K562 (cell line): ENCODE results near the gene RDM1. TPM values are rescaled to one million over a fixed set of nuclear protein-coding genes. Genes with fewer than 3 reads are reported as not detected.

Experiments used
- CBFA2T2 ChIP-seq: fragments of 450-650 bp; conservative IDR thresholded peaks from 2 replicates; pipeline ENCODE4 v1.6.1; 2017; ENCODE audit warnings: mild to moderate bottlenecking
- CBFA2T3 ChIP-seq: fragments of 450-650 bp; IDR thresholded peaks from 2 replicates; pipeline ENCODE4 v1.6.1; 2017
- CREB1 ChIP-seq, 2 experiments: sonication (generic) in 1 of 2; formaldehyde crosslinking in 1 of 2; IDR thresholded peaks; 2 replicates each; pipeline versions ENCODE4 v1.6.1 to v1.8.0; 2012 to 2022; ENCODE audit warnings: inconsistent platforms in 1 of 2, mild to moderate bottlenecking in 1 of 2, missing genetic modification reagents in 1 of 2, moderate library complexity in 1 of 2
- CTBP1 ChIP-seq: fragments of 450-650 bp; IDR thresholded peaks from 2 replicates; pipeline ENCODE4 v1.6.1; 2016; ENCODE audit warnings: borderline replicate concordance
- CXXC5 ChIP-seq: fragments of 250-450 bp; sonication (Bioruptor Pico); IDR thresholded peaks from 2 replicates; pipeline ENCODE4 v1.8.0; 2022; ENCODE audit warnings: inconsistent platforms, mild to moderate bottlenecking, moderate library complexity
- DMBX1 ChIP-seq: fragments of 250-450 bp; sonication (Bioruptor Pico); IDR thresholded peaks from 2 replicates; pipeline ENCODE4 v1.8.0; 2022; ENCODE audit warnings: inconsistent platforms, mild to moderate bottlenecking, moderate library complexity, borderline replicate concordance
- EGR1 ChIP-seq: fragments of 450-650 bp; conservative IDR thresholded peaks from 2 replicates; pipeline ENCODE4 v1.6.1; 2017; ENCODE audit warnings: mild to moderate bottlenecking
- ETS2 ChIP-seq: IDR thresholded peaks from 2 replicates; pipeline ENCODE4 v1.6.1; 2016; ENCODE audit warnings: borderline replicate concordance, missing genetic modification characterization, mild to moderate bottlenecking, moderate library complexity, missing compliant biosample characterization; ENCODE audit not compliant: poor library complexity, severe bottlenecking
- FOSL1 ChIP-seq: fragments of 200-800 bp; sonication (Bioruptor generic); conservative IDR thresholded peaks from 2 replicates; pipeline ENCODE4 v1.6.1; 2016; ENCODE audit warnings: missing genetic modification characterization, missing compliant biosample characterization
- HDGF ChIP-seq: fragments of 450-650 bp; IDR thresholded peaks from 2 replicates; pipeline ENCODE4 v1.6.1; 2016
- JUND ChIP-seq, 2 experiments: IDR thresholded peaks; 2 replicates in 1 of 2; 3 replicates in 1 of 2; pipeline ENCODE4 v1.6.1; 2011; ENCODE audit warnings: borderline replicate concordance in 2 of 2, low read depth in 2 of 2, low read length in 2 of 2, improper control_type of control experiment in 1 of 2, missing biosample characterization in 1 of 2, missing genetic modification characterization in 1 of 2, missing genetic modification reagents in 1 of 2
- MYNN ChIP-seq, 2 experiments: sonication (generic); formaldehyde crosslinking in 1 of 2; IDR thresholded peaks; 2 replicates each; pipeline versions ENCODE4 v1.5.0 to v1.6.1; 2016 to 2020; ENCODE audit warnings: antibody characterized with exemption in 1 of 2, missing genetic modification reagents in 1 of 2
- SREBF2 ChIP-seq: sonication (generic); formaldehyde crosslinking; IDR thresholded peaks from 2 replicates; pipeline ENCODE4 v1.4.0; 2020; ENCODE audit warnings: mild to moderate bottlenecking, missing genetic modification reagents
- TSC22D4 ChIP-seq: fragments of 450-650 bp; IDR thresholded peaks from 2 replicates; pipeline ENCODE4 v1.6.1; 2016; ENCODE audit warnings: missing genetic modification characterization, missing biosample characterization, control low read depth
- ZNF212 ChIP-seq: fragments of 450-650 bp; formaldehyde crosslinking; IDR thresholded peaks from 2 replicates; pipeline ENCODE4 v1.4.0; 2020; ENCODE audit warnings: mild to moderate bottlenecking
- ZNF57 ChIP-seq: fragments of 450-650 bp; formaldehyde crosslinking; IDR thresholded peaks from 2 replicates; pipeline ENCODE4 v1.4.0; 2020; ENCODE audit warnings: mild to moderate bottlenecking, moderate library complexity
- ZNF589 ChIP-seq: fragments of 200-800 bp; sonication (Bioruptor generic); IDR thresholded peaks from 2 replicates; pipeline ENCODE4 v1.6.1; 2016; ENCODE audit warnings: low read depth, missing genetic modification characterization, missing compliant biosample characterization
- ZNF668 ChIP-seq: fragments of 250-450 bp; sonication (Bioruptor Pico); IDR thresholded peaks from 2 replicates; pipeline ENCODE4 v1.8.0; 2022; ENCODE audit warnings: mild to moderate bottlenecking, inconsistent platforms
- polyA plus RNA-seq, 8 experiments: library from polyadenylated mRNA; depleted of rRNA in 4 of 8; stranded (reverse) in 5 of 8; unstranded in 3 of 8; fragments of >200 nt; fragmentation: Nextera tagmentation in 2 of 8; fragmentation: Illumina TruSeq in 1 of 8; extraction: Ambion mirVana in 2 of 8; extraction: Trizol in 1 of 8; gene quantifications; 2 replicates each; pipeline versions ENCODE4 v1.2.1 to v1.2.3, GENCODE V29; 2011 to 2014; ENCODE audit warnings: inconsistent platforms in 1 of 8, missing spikeins in 1 of 8
- total RNA-seq, 7 experiments: library from RNA; depleted of rRNA in 6 of 7; stranded (reverse); fragments of >200 nt in 6 of 7; fragmentation: Illumina TruSeq in 2 of 7; extraction: Trizol in 2 of 7; gene quantifications; 2 replicates each; pipeline versions ENCODE4 v1.2.1 to v1.2.3, GENCODE V29; 2011 to 2021; ENCODE audit warnings: low replicate concordance in 1 of 7
- TF ChIP-seq, protein P1 (sequence below): fragments of 250-450 bp; sonication (Bioruptor Pico); IDR thresholded peaks from 2 replicates; pipeline ENCODE4 v1.4.0; 2020; ENCODE audit warnings: borderline replicate concordance
- TF ChIP-seq, protein P2 (sequence below): sonication (generic); formaldehyde crosslinking; IDR thresholded peaks from 2 replicates; pipeline ENCODE4 v1.8.0; 2022; ENCODE audit warnings: mild to moderate bottlenecking, missing genetic modification reagents
- TF ChIP-seq, protein P3 (sequence below): sonication (generic); formaldehyde crosslinking; IDR thresholded peaks from 2 replicates; pipeline ENCODE4 v1.8.0; 2023; ENCODE audit warnings: mild to moderate bottlenecking, missing genetic modification reagents
- TF ChIP-seq, protein P4 (sequence below): fragments of 450-650 bp; IDR thresholded peaks from 2 replicates; pipeline ENCODE4 v1.6.1; 2018; ENCODE audit warnings: mild to moderate bottlenecking, low read depth; ENCODE audit not compliant: partially characterized antibody

Gene RDM1
- total and polyA plus RNA-seq, 9 of the 15 experiments (the other 6 are each of a cell fraction or from before 2014, with no cell fraction given): 2.5 to 11.2 (median 5.4) TPM

DNA sequence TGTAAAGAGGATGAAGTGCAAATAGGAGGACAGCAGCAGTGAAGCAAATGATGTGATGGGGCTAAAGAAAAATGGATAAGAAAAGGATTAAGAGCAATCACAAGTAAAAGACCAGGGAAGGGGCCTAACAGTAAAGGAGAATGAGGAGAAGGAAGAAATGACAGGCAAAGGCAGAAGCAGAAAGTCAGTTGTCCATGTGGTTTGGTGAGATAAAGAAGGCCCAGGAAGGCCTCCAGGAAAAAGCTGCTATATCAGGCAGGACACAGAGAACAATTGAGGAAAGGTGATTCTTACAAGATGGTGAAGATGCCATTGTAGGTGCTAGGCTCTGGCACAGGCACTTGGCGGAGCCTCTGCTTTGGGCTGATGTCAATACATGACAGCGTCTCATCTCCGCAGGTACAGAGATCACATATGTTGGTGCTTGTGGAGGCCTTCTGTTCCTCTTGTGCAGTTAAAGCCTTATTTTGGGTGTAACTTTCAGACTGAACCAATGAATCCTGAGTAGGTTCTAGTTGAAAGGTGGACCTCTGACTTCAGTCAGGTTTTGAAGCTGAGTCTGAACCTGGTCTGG, 18.1 kb downstream of the RDM1 start (continued):
- TF ChIP-seq ETS2 (tag) (no peak), SREBF2 (CRISPR knock-in tag) (no peak), FOSL1 (tag) (no peak), CREB1 (IDR thresholded peaks at IDR 0.05) (no peak), CREB1 (CRISPR knock-in tag; IDR thresholded peaks at IDR 0.05) (no peak), ZNF212 (CRISPR knock-in tag) (no peak), CTBP1 (no peak; the same call in 1 of the 2 replicates), DMBX1 (CRISPR knock-in tag) (peak; percentile 49; the same call in 1 of the 2 replicates), ZNF57 (CRISPR knock-in tag) (no peak), JUND (IDR thresholded peaks at IDR 0.05; ENCODE audit: borderline replicate concordance, low read depth, low read length) (0 out of 2 replicates have a peak, but pooled peaks have one; percentile 22), JUND (tag; IDR thresholded peaks at IDR 0.05; ENCODE audit: borderline replicate concordance, low read depth, low read length) (peak; percentile 18; the same call in 1 of the 3 replicates), ZNF589 (CRISPR knock-in tag) (no peak), CBFA2T3 (peak; percentile 92), MYNN (IDR thresholded peaks at IDR 0.05) (peak; percentile 14; the same call in 1 of the 2 replicates), MYNN (CRISPR knock-in tag; IDR thresholded peaks at IDR 0.05) (no peak), TSC22D4 (no peak), ZNF668 (CRISPR knock-in tag) (no peak), HDGF (0 out of 2 replicates have a peak, but pooled peaks have one; percentile 65), EGR1 (no peak), CXXC5 (peak; percentile 55; the same call in 1 of the 2 replicates), CBFA2T2 (peak; percentile 86)
- TF ChIP-seq, protein P1, sequence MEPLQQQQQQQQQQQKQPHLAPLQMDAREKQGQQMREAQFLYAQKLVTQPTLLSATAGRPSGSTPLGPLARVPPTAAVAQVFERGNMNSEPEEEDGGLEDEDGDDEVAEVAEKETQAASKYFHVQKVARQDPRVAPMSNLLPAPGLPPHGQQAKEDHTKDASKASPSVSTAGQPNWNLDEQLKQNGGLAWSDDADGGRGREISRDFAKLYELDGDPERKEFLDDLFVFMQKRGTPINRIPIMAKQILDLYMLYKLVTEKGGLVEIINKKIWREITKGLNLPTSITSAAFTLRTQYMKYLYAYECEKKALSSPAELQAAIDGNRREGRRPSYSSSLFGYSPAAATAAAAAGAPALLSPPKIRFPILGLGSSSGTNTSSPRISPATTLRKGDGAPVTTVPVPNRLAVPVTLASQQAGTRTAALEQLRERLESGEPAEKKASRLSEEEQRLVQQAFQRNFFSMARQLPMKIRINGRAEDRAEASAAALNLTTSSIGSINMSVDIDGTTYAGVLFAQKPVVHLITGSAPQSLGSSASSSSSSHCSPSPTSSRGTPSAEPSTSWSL: no peak
- TF ChIP-seq, protein P2, sequence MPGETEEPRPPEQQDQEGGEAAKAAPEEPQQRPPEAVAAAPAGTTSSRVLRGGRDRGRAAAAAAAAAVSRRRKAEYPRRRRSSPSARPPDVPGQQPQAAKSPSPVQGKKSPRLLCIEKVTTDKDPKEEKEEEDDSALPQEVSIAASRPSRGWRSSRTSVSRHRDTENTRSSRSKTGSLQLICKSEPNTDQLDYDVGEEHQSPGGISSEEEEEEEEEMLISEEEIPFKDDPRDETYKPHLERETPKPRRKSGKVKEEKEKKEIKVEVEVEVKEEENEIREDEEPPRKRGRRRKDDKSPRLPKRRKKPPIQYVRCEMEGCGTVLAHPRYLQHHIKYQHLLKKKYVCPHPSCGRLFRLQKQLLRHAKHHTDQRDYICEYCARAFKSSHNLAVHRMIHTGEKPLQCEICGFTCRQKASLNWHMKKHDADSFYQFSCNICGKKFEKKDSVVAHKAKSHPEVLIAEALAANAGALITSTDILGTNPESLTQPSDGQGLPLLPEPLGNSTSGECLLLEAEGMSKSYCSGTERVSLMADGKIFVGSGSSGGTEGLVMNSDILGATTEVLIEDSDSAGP (CRISPR knock-in tag): no peak
- TF ChIP-seq, protein P3, sequence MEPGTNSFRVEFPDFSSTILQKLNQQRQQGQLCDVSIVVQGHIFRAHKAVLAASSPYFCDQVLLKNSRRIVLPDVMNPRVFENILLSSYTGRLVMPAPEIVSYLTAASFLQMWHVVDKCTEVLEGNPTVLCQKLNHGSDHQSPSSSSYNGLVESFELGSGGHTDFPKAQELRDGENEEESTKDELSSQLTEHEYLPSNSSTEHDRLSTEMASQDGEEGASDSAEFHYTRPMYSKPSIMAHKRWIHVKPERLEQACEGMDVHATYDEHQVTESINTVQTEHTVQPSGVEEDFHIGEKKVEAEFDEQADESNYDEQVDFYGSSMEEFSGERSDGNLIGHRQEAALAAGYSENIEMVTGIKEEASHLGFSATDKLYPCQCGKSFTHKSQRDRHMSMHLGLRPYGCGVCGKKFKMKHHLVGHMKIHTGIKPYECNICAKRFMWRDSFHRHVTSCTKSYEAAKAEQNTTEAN (CRISPR knock-in tag): no peak
- TF ChIP-seq, protein P4, sequence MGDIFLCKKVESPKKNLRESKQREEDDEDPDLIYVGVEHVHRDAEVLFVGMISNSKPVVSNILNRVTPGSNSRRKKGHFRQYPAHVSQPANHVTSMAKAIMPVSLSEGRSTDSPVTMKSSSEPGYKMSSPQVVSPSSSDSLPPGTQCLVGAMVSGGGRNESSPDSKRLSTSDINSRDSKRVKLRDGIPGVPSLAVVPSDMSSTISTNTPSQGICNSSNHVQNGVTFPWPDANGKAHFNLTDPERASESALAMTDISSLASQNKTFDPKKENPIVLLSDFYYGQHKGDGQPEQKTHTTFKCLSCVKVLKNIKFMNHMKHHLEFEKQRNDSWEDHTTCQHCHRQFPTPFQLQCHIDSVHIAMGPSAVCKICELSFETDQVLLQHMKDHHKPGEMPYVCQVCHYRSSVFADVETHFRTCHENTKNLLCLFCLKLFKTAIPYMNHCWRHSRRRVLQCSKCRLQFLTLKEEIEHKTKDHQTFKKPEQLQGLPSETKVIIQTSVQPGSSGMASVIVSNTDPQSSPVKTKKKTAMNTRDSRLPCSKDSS: no peak
